ENCODE data around the gene NR4A3. TPM values are rescaled to one million over a fixed set of nuclear protein-coding genes. Genes with fewer than 3 reads are reported as not detected.

Gene NR4A3
- total and polyA plus RNA-seq, 9 of the 15 experiments (the other 6 are each of a cell fraction or from before 2014, with no cell fraction given) = 0.04 to 0.07 TPM; not detected in 7

DNA sequence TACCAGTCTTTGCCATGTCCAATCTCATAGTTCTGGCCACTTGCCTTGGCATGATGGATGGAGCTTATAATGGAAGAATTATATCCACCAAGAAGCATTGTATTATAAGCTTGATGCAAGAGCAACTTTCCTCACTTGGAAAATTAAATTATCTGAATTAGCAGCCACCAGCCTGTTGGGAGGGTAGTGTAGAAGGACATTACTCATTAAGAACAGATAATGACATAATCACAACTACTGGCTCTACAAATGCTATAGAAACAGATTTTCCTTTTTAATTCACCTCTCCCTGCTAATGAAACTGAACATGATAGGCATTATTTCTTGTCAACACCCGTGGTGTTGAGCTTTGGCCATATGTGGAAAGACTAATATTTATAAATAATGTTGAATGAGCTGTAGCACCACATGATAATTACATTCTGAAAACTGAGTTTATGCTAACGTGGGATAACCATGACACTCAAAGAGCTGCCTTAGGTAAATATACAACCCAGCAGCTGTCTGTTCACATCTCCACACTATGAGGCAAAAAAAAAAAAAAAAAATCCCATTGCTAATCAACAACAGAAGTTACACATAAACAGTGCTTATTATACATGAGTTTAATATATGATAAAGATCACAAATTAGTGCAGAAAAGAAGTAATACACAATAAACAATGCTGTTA, 48.1 kb upstream of the NR4A3 start:
- no peaks in the 10 kb centered on the region for H3K9me1 ChIP-seq (ENCODE audit: control insufficient read depth, insufficient read depth, low read length)
- no peak overlapping the region for H3K4me2 ChIP-seq (ENCODE audit: insufficient read depth, low read length)
- no peaks in the 10 kb centered on the region for H3K4me1 ChIP-seq (replicated peaks in 1 of 2; ENCODE audit: control insufficient read depth in 2 of 2, insufficient read depth in 2 of 2, low read length in 2 of 2)
- ChIA-PET CTCF (ENCODE audit: low intra/inter-chr PET ratio) (no interaction called here), POLR2A (interaction anchor here (0.7 kb wide), 1 partner anchor 9 kb away, joined by 3 read pairs; no protein-coding TSS in a partner anchor)
- peaks cover 3 to 14% of the 10 kb centered on the region in 2 experiments; a peak in 3 of 5 replicates for H3K27me3 ChIP-seq (ENCODE audit: control insufficient read depth in 2 of 2, insufficient read depth in 2 of 2, low read length in 2 of 2)
- TF ChIP-seq JUN (IDR thresholded peaks at IDR 0.05; ENCODE audit: borderline replicate concordance, low read depth, low read length) (no peak), JUN (CRISPR knock-in tag; IDR thresholded peaks at IDR 0.05; ENCODE audit: borderline replicate concordance) (no peak), ZNF511 (CRISPR knock-in tag; IDR thresholded peaks at IDR 0.05) (no peak), BRD4 (IDR thresholded peaks at IDR 0.05) (no peak), RFX7 (CRISPR knock-in tag; IDR thresholded peaks at IDR 0.05) (no peak), ZNF79 (CRISPR knock-in tag; IDR thresholded peaks at IDR 0.05; ENCODE audit: low read depth) (no peak), ELF2 (CRISPR knock-in tag; IDR thresholded peaks at IDR 0.05) (no peak), SMAD3 (CRISPR knock-in tag; conservative IDR thresholded peaks at IDR 0.05) (no peak), TEAD2 (tag; IDR thresholded peaks at IDR 0.05) (no peak), POLR3A (IDR thresholded peaks at IDR 0.05; ENCODE audit: borderline replicate concordance, extremely low read depth, insufficient read depth, insufficient read length) (no peak)
- TF ChIP-seq, protein P1, sequence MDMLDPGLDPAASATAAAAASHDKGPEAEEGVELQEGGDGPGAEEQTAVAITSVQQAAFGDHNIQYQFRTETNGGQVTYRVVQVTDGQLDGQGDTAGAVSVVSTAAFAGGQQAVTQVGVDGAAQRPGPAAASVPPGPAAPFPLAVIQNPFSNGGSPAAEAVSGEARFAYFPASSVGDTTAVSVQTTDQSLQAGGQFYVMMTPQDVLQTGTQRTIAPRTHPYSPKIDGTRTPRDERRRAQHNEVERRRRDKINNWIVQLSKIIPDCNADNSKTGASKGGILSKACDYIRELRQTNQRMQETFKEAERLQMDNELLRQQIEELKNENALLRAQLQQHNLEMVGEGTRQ (CRISPR knock-in tag; IDR thresholded peaks at IDR 0.05) = no peak
- BruUV-seq (replicated peaks) = no TSS peak
- H3K4me3 ChIP-seq = no peak overlapping the region
- FAIRE-seq = no peak
- H3K79me2 ChIP-seq (ENCODE audit: control insufficient read depth, insufficient read depth, low read length) = no peaks in the 10 kb centered on the region
- no peak overlapping the region for H3K27ac ChIP-seq (ENCODE audit: extremely low read depth, low read depth, low read length)
- DNase-seq (ENCODE audit: extremely low read depth in 1 of 4, low spot score in 3 of 4) = no peak
- no peak overlapping the region for H3K9ac ChIP-seq (ENCODE audit: insufficient read depth in 1 of 2, low read depth in 2 of 2, low read length in 2 of 2)
- WGBS (ENCODE audit: insufficient coverage, low coverage, missing lambda C conversion rate) = 0% methylated on average over 2 of the region's 2 CpGs
- H3K9me3 ChIP-seq (replicated peaks; ENCODE audit: control insufficient read depth, insufficient read depth, low read depth, low read length) = no peaks in the 10 kb centered on the region
- intact Hi-C loops (cut with micrococcal nuclease) = no loop called here
- no peaks in the 10 kb centered on the region for H3K36me3 ChIP-seq (ENCODE audit: control insufficient read depth, insufficient read depth, low read length)
- ATAC-seq = no peak
- H4K20me1 ChIP-seq (replicated peaks; ENCODE audit: control insufficient read depth, insufficient read depth, low read length) = no peaks in the 10 kb centered on the region
- in situ Hi-C loops (cut with MboI) = no loop called here
- H2AFZ ChIP-seq (ENCODE audit: low read depth, low read length) = no peak overlapping the region
